NCI-H2227 treated with DMSO at 0.1 percent for 48 hours (cell line): ENCODE data around the gene SKA1.
A peak's percentile ranks its signal among the peaks of the same experiment; 100 is the strongest.

Experiments
- DNase-seq: peaks from one replicate; lab custom pipeline; 2025; lab: John Stamatoyannopoulos, UW

The SKA1 gene, protein sequence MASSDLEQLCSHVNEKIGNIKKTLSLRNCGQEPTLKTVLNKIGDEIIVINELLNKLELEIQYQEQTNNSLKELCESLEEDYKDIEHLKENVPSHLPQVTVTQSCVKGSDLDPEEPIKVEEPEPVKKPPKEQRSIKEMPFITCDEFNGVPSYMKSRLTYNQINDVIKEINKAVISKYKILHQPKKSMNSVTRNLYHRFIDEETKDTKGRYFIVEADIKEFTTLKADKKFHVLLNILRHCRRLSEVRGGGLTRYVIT

DNA sequence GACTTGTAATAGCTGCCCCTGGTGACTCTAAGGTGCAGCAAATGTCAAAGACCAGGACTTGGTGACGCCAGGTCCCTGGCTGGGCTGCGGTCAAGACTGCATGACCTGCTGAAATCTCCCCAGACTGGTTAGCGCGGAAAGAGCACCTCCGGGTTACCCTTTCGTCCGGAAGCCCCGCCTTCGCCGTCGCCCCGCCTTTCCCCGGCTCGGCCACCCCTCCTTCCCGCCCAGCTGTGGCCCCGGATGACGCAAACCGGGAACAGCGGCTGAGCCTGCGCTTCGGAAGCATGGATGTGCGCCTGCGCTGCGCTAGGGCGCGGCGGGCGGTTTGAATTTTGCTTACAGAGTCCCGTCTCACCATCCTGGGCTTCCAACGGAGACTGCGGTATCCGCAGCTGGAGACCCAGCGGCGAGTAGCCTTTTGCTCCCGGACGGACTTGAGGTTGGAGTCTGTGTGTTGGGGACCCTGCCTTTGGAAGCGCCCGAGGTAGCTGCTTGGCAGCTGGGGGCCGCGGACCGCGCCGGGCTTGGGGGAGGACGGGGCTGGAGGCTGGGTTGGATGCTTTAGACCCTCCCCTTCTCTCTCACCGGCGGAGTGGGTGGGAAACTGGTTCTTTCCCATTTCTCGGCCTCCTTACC is at the start of gene SKA1:
Gene SKA1 (plus strand): TSS at position 294 of the 639 bp plus-strand sequence. CDS start 785 bp downstream, outside the sequence.
- peak; percentile 91 for DNase-seq

DNA sequence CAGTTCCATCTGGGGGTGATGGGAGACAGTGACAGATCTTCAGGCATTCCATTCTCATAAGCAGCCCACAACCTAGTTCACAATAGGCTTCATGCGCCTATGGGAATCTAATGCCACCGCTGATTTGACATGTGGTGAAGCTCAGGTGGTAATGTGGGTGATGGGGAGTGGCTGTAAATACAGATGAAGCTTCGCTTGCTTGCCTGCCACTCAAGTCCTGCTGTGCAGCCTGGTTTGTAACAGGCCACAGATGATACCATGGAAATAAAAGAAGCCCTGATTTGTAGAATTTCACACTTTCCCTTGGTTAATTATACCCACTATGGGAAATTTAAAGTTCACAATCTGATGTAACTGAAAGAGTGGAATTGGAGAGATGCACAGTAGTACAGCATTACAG is 46.9 kb upstream of the SKA1 start:
- DNase-seq: no peak

DNA sequence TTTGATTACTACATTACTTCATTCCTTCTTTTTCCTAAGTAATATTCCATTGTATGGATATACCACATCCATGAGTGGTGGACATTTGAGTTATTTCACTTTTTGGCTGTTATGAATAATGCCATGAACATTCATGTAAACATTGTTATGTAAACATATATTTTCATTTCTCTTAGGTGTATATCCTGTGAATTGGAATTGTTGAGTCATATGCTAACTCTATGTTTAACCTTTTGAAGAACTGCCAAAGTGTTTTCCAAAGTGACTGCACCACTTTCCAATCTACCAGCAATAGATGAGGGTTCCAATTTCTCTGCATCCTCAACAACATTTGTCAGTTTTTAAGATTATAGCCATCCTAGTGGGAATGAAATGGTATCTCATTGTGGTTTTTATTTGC is 44.7 kb upstream of the SKA1 start:
- no peak for DNase-seq

DNA sequence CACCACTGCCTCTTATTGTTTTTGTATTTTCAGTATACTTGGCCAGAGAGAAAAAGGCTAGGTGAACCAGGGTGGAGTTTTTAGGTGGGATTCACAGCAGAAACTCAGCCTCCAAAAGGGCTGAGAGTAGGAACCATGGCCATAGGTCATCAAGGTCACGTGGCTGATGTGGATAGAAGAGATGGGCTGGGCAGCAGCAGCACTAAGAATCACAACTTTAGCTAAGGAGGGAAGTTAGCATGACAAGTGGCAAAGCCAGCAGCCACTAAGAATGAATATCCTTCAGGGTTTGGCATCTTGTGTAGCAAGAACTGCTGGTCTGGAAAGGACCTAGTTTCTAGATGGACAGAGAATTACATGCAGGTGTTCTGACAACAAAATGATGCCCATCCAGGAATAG is 43.2 kb upstream of the SKA1 start:
- no peak for DNase-seq

DNA sequence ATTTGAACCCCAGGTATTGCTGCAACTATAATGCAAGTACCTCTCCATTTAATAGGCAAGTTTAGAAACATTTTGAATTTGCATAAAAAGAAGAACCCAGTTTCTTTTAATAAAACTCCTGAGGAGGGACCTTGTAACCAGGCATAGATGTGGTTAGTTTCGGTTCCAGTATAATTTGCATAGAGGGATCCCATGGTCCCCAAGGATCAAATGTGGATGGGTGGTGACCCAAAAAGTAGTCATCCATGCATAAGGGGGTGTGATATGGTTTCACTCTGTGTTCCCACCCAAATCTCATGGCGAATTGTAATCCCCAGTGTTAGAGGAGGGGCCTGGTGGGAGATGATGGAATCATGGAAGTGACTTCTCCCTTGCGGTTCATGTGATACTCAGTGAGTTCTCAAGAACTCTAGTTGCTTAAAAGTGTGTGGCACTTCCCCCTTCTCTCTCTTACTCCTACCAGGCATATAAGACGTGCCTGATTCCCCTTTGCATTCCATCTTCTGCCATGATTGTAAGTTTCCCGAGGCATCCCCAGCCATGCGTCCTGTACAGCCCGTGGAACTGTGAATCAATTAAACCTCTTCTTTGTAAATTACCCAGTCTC is 40.2 kb upstream of the SKA1 start:
- no peak for DNase-seq

DNA sequence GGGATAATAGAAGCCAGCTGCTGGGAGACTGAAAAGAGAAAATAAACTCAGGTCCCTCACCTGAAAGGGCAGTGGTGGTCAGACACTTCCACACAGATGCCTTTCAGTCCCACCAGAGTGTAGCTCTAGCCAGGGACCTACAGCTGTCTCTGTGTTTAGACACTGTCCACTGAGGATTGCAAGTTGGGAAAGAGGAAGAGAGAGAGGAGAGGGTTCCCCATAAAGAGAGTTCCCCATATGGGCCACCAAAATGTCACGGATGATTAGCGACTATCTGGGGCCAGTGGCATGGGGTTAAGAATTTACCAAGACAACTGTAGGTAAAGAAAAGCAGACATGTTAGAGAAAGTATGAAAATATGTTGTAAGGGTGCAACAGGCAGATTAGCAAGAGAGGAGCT is 36.7 kb upstream of the SKA1 start:
- DNase-seq: no peak

DNA sequence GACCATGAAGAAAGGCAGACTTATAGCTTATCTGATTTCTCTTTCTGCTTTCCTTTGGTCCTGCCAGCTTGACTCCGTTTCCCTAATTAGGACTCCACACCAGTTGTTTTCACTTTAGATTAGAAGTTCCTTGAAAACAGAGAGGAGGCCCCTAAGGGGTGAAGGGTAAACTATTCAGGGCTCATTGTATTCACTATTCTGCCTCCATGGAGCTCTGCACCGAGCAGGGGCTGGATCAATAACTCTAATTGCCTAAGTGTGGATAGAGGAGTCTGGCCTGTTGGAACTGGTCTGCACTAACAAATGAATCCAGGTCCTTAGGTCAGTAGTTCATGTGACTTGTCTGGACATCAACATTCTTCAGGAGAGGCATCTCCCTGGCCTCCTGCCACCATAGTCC is 36.1 kb upstream of the SKA1 start:
- no peak for DNase-seq

DNA sequence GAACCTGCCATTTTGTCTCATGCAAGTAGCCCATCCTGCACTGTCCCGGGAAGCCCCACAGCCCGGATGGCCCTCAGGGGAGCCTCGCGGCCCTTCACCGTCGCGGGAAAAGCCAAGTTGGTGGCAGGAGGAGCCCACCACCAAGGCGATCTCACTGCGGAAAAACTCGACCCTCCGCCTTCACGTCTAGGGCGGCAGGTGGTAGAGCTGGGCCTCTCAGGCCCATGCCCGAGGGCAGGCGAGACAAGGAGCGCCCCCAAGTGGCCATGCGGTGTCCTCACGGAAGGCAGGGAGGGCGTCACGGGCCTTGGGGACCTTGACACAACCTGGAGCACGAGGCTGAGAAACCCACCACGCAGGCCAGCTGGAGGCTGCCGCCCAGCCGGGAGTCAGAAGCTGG is 34.8 kb upstream of the SKA1 start:
- no peak for DNase-seq

DNA sequence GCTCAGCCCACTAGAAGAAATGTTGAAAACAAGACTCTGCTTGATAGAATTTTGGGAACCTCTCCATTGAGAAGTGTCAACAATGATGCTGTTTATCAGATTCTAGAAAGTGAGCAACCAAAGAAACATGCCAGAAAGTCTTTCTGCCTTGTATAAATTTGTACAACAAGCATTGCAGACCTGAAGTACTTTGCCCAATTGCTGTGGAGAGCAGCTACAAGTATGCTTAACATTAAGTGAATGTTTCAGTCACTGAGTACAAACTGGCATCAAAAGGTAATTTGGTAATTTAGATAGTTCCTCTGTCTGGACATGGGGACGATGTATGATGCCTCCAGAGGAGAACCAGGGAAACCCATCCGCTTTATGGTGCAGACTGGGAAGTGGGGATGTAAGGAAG is 33.4 kb upstream of the SKA1 start:
- DNase-seq: no peak

DNA sequence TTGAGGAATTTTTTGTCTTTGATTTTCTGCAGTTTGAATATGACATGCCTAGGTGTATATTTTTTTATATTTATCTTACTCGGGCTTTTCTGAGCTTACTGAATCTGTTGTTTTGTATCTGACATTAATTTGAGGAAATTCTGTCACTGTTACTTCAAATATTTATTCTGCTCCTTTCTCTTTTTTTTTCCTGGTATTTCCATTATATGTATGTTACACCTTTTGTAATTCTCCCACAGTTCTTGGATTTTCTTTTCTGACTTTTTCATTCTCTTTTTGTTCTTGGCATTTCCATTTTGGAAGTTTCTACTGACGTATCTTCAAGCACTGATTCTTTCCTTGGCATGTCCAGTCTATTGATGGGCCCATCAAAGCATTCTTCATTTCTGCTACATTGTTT is 24.1 kb upstream of the SKA1 start:
- no peak for DNase-seq

DNA sequence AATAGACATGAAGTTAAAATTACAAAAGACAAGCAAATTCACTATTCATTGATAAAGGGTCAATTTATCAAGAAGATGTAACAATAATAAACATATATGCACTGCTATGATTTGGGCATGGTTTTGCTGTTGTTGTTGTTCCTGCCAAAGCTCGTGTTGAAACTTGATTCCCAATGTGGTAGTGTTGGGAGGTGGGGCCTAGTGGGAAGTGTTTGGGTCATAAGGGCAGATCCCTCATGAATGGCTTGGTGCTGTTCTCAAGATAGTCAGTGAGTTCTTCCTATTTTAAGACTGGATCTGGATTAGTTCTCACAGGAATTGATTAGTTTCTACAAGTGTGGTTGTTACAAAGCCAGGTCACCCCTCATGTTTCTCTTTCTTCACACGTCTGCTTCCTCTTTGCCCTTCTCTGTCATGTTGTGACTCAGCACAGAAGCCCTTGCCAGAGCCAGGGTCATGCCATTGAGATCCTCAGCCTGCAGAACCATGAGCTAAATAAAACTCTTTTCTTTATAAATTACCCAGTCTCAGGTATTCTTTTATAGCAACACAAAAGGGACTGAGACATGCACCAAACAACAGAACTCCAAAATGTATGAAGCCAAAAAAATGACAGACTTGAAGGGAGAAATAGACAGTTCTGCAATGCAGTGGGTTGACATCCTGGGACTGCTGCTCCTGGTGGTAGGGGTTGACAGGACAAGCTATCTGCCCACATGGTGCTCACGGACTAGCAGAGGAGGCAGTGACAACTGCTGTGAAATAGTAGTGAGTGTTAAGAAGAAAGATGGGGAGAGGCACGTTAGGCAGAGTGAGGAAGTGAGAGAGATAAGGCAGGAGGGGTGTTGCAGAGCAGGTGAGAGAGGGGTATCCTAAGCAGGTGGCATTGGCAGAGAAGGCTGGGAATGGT is 18.6 kb upstream of the SKA1 start:
- DNase-seq: no peak

DNA sequence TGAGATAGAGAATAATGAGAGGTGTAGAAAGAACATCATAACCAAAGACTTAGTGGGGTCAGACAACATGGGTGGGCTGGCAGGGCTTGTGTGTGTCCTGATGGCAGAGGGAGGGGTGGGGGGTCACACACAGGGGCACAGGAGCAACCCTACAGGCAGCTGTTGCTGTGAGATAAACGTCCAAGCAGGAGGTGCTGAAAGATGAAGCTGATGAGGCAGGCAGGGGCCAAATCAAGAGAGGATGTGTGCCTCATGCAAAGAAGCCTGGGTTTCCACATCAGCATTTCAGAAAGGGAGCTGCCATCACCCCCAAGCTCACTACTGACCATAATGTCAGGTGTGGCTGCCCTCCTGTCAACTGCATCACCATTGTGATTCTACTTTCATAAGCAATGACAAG is 16.0 kb upstream of the SKA1 start:
- no peak for DNase-seq

DNA sequence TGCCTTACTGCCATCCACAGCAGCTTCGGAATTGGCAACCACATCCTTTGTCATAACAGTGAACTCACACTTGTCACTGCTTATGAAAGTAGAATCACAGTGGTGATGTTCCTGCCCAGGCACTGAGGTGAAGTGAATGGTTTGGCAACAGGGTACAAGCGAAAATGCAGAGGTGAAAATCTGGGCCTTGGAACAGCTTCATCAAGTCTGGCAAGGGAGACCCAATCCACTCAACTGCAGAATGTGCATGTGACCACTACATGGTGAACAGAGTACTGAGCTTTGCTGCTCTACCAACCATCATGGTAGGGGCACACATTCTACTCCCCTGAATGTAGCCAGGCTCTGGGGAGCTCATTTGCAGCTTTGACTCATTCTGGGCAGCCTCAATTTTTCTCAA is 15.0 kb upstream of the SKA1 start:
- no peak for DNase-seq

DNA sequence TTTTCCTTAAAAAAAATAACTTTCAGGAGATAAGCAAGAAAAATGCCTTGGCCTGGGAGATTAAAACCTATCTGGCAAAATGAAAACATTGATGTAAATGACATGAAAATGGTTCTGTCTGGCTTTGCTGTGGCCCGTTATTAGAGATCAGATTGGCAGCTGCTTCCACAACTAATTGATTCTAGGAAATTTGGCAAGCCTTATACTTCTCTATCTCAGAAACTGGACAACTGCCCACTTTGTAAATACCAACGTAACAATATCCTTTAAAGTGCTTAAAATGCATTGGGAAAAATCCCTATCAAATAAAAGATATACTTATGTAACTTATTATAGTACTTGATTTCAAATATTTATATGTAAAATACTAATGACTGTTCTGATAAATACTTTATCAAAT is 14.2 kb upstream of the SKA1 start:
- no peak for DNase-seq

DNA sequence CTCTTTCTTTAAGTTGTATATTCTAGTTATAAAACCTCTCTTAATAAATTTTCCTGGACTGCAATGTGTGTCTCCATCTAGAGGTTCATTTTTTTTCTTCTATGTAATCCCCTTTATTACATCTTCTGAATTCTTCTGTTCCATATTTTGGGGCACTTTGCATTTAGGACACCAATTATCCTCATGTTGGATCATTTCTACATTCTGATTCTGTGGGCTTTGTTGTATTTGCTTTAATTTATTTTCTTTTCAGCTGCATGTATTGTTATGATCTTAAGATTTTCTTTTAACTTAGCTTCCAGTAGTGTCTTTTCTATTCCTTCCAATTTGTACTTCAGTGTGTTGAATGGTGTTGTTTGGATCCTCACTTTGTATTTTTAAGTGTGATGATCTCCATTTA is 5.2 kb upstream of the SKA1 start:
- no peak for DNase-seq

DNA sequence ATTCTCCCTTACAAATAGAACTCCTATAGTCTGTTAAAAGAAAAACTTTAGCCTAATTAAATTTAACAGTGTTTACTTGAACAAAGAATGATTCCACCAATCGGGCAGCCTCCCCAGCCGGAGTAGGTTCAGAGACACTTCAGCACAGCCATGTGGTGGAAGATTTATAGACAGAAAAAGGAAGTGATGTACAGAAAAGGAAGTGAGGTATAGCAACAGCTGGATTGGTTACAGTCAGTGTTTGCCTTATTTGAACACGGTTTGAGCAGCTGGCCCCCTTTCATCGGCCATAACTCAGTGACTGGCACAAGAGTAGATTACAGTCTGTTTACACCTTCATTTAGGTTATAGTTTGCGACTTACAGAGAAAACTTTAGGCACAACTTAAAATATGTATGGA is 2.1 kb upstream of the SKA1 start:
- DNase-seq: no peak

DNA sequence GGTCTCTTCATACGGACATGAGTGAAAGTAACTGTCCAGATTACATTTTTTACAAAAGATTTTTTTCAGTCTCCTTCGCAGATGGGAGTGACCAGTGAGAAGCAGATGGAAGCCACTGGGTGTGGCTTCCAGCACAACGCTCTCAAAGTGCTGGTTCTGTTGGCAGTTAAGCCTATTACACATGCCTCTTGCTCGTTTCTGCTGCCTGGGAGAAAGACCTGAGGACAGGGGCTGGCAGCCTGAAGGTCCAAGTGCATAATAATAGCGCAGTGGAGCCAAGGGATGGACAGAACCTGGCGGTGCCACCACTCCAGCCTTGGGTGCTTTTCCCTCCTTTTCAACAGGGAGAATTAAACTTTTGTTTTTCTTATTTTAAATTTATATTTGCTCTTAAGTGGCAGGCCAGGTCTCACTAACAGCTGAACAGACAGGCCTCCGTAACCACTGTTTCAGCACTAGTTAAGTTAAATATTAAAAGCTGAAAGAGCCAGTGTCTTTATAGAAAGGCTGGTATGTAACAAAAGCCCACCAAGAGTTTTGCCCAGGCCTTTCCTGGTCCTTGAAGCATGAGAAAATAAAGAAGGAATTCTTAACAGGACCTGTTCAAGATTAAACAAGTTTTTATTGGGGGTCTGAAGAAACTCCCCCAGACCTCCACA is 1.2 kb upstream of the SKA1 start:
- DNase-seq: no peak

DNA sequence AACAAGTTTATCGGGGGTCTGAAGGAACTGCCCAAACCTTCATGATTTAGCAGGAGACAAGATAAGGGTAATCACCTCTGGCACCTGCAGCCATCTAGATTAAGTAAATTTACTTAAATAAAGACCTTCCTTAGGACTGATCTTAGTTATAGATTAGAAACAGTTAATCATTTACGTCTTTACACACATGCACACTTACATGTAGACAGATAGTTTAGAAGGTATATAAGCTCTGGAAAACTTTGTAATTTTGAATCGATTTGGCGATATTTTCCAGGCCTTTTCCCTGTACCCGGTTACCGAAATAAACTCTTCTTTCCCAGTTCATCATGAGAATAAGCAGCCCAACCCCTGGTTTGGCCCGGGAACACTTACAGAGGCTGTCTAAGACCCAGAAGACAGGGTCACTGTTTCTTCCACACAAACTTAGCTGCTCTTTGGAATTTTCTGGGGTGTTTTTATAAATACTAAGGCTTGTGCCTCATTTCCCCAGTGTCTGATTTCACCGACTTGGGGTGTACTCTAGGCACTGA is 560 bp upstream of the SKA1 start:
- DNase-seq: no peak

DNA sequence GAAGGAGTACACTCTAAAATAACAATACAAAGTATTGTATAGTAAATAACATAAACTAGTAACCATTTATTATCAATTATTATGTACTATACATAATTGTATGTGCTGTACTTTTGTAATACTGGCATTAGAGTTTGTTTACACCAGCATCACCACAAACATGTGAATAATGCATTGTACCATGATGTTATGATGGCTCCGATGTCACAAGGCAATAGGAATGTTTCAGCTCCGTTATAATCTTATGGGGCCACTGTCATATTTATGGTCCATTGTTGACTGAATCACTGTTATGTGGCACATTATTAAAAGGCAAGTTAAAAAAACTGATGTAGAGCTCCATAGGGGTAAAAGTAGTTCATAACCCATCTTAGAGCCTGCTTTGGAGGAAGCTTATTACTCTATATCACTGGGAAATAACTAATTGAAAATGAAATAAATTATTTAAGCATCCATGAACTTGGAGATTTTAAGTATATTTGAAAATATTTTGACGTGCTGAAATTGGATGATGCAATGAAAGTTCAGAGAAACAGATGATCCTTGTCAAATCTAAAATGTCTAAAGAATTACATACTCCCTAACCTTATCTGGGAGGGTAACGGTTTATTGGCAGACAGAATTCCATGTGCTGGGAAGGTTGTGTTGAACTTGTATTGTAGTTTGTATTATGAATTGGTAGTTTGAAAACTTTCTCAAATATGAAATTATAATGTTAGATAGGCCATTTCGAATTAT is 2.4 kb downstream of the SKA1 start:
- no peak for DNase-seq

DNA sequence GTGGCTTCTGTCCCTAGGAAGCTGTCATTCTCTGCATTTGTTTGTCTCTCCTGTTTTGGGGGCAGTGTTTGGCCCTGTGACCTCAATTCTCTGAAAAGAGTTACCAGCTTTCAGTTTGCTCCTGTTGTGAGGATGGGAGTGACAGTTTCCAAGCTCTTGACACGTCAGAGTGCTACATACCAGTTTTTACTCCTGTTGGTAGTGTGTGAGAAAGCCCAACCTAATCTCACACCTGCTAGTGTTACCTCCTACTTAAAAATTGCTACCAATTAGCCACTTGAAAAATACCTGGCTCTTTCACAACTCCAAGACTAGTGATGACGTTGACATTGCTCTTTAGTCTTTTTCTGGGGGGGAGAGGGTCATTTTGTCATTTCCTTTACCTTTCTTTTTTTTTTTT is 14.1 kb downstream of the SKA1 start:
- DNase-seq: no peak

DNA sequence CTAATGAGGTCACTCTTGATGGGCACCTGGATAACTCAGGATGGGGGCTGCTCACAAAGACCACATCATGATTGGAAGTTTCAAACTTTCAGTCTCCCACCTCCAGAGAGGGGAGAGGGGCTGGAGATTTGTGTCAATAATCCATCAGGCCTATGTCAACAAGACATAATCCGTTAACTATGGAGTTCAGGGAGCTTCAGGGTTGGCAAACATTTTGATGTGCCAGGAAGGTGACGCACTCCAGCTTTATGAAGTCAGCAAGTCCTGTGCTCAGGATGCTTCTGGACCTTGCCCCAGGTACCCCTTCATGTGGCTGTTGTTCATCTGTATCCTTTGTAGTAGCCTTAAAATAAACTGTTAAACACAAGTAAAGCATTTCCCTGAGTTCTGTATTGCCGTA is 19.0 kb downstream of the SKA1 start:
- no peak for DNase-seq
